Ectodermal cell (in vitro differentiated cells): ENCODE data around the gene NKD1.

Experiments
- H3K27ac ChIP-seq: 2 replicates; pipeline ENCODE4 v1.7.0; 2013; ENCODE audit warnings: mild to moderate bottlenecking, low read depth, low read length; ENCODE audit not compliant: insufficient read depth, poor library complexity, severe bottlenecking
- H3K27me3 ChIP-seq: 2 replicates; pipeline ENCODE4 v1.7.0; 2013; ENCODE audit warnings: mild to moderate bottlenecking, low read length; ENCODE audit not compliant: insufficient read depth, control insufficient read depth, poor library complexity, severe bottlenecking
- H3K36me3 ChIP-seq: one replicate; pipeline ENCODE4 v1.7.0; 2013; ENCODE audit warnings: low read length; ENCODE audit not compliant: control insufficient read depth, insufficient read depth
- H3K4me1 ChIP-seq: one replicate; pipeline ENCODE4 v1.7.0; 2013; ENCODE audit warnings: low read length; ENCODE audit not compliant: control insufficient read depth, insufficient read depth
- H3K4me3 ChIP-seq: 2 replicates; pipeline ENCODE4 v1.7.0; 2013; ENCODE audit warnings: low read depth, low read length, control low read depth; ENCODE audit not compliant: insufficient read depth
- H3K9me3 ChIP-seq: 2 replicates; pipeline ENCODE4 v1.7.0; 2013; ENCODE audit warnings: mild to moderate bottlenecking, low read length, moderate library complexity; ENCODE audit not compliant: control insufficient read depth
- WGBS, 2 experiments: methylation state at CpG; one replicate each; pipeline ENCODE4 v1.1.7; 2013; ENCODE audit warnings: missing lambda C conversion rate in 2 of 2; 5-methylcytosine and 5-hydroxymethylcytosine counted together

Gene NKD1

DNA sequence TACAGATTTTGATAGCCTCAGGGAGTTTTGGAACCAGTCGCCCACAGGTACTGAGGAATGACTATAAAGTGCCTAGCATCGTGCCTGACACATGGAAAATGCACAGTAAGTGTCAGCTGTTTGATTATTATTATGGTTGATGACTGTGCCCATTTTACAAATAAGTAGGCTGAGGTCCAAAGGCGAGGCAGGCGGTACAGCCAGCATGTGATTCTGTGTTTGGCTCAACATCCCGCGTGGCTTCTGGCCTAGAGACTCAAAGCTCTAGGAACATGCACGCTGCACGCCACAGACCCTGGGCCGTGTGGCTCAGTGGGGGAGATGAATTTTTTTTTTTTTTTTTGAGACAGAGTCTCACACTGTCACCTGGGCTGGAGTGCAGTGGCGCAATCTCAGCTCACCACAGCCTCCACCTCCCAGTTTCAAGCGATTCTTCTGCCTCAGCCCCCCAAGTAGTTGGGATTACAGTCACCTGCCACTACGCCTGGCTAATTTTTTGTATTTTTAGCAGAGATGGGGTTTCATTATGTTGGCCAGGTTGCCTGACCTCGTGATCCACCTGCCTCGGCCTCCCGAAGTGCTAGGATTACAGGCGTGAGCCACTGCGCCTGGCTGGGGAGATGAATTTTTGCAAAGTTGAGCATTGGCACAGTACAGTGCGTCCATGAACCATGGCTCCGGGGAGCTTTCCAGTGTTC is 57.7 kb downstream of the NKD1 start:
- H3K36me3 ChIP-seq: no peaks in the 10 kb centered on the region
- no peaks in the 10 kb centered on the region for H3K9me3 ChIP-seq
- 93 to 94% methylated on average over 19 of the region's 19 CpGs for WGBS, 2 experiments
- no peak overlapping the region for H3K27ac ChIP-seq
- no peaks in the 10 kb centered on the region for H3K27me3 ChIP-seq
- no peak overlapping the region for H3K4me3 ChIP-seq
- H3K4me1 ChIP-seq: peaks cover 23% of the 10 kb centered on the region

DNA sequence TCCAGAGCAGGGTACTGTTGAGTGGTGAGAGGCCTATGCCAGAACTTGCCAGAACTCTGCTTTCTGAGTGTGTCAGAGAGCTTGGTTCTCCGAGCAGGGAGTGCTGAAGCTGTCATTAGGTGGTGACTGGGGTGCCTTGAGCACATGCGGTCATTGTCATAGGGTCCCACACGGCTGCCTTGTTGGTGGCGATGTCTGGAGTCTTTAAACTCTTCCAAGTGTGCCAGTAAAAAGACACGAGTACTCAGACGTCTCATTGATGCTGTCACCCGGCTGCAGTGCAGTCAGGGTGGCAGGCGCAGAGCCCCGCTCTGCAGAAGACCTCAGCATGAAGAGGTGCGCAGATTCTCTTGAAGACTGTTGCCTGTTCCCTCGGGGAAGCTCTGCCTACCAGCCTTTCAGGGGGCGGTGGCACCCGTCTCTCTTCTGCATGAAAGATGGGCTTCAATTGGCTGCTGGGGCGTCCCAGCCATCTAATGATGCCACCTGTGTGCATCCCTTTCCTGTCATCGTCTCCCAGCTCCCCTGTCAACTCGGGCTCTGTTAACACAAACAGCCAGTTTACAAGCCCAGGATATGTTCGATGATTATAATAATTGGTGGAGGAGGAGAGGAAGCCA is 58.3 kb downstream of the NKD1 start:
- H3K27ac ChIP-seq: no peak overlapping the region
- H3K36me3 ChIP-seq: no peaks in the 10 kb centered on the region
- 84 to 86% methylated on average over 17 of the region's 17 CpGs for WGBS, 2 experiments
- peaks cover 26% of the 10 kb centered on the region for H3K4me1 ChIP-seq
- no peaks in the 10 kb centered on the region for H3K27me3 ChIP-seq
- no peaks in the 10 kb centered on the region for H3K9me3 ChIP-seq
- H3K4me3 ChIP-seq: no peak overlapping the region

DNA sequence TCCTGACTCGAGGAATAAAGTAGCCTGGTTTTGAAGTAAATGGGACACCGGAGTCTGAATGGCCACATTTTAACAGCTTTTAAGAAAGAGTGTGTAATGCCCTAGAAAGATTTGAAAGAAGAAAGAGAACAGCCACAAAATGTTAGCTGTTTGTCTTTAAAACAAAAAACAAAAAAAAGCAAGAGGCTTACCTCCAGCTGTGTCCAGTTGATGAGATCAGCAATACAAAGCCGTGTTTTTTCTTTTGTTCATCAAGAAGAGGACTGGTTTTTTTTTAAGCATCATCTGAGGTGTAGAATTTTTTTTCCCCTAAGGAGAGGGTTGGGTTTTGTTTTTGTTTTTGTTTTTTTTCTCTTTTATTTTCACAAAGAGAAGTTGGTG is 58.8 kb downstream of the NKD1 start:
- H3K27me3 ChIP-seq: no peaks in the 10 kb centered on the region
- no peaks in the 10 kb centered on the region for H3K9me3 ChIP-seq
- 45 to 50% methylated on average over 3 of the region's 3 CpGs for WGBS, 2 experiments
- peaks cover 27% of the 10 kb centered on the region for H3K4me1 ChIP-seq
- H3K4me3 ChIP-seq: no peak overlapping the region
- H3K27ac ChIP-seq: no peak overlapping the region
- H3K36me3 ChIP-seq: peaks cover 1% of the 10 kb centered on the region

DNA sequence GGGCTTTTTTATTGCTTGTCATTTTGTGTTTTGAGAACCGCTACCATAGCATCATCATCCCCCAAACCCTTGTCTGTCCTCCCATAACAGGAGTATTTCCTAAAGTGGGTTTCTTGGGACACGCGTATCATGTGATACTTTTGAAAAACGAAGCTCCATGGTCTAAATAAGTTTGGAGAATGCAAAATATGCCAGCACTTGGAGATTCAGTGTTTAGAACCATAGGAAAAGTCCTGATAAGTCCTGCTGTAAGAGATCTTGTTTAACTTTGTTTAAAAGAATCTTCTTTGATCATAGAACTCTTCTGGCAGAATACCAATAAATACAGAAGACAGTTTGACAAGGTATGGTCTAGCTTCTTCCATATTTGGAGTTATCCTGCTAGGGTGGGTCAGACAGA is 59.3 kb downstream of the NKD1 start:
- Histone ChIP-seq H3K36me3 (peaks cover 4% of the 10 kb centered on the region), H3K27me3 (no peaks in the 10 kb centered on the region), H3K9me3 (no peaks in the 10 kb centered on the region), H3K27ac (no peak overlapping the region), H3K4me1 (peaks cover 26% of the 10 kb centered on the region), H3K4me3 (no peak overlapping the region)
- WGBS, 2 experiments: 90 to 95% methylated on average over 3 to 4 of the region's 4 CpGs

DNA sequence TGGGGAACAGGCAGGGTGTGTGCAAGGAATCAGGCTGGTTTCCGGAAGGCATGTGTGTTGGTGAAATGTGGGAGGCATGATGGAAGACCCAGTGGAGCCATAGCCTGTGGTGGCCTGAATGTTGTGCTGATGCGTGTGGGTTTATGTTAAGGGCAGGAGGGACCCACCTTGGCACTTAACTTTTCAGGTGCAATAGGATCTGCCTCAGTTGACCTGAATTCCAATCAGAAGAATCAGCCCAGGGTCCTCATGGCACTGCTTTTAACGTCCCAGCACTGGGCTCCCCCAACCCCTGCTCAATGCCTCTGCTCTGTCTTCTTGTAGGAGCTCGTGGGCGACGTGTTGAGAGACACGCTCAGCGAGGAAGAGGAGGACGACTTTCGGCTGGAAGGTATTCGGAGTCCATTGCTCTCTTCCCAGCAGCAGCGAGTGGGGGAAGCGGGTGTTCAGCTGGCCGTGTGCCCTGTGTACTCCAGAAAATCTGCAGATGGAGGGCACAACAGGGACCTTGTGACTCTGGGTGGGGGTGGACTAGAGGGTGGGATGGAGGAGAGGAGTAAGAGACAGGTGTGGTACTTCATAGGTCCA is 59.9 kb downstream of the NKD1 start:
- WGBS, 2 experiments: 95 to 96% methylated on average over 14 of the region's 14 CpGs
- Histone ChIP-seq H3K27me3 (no peaks in the 10 kb centered on the region), H3K4me3 (no peak overlapping the region), H3K27ac (no peak overlapping the region), H3K36me3 (peaks cover 4% of the 10 kb centered on the region), H3K4me1 (peaks cover 20% of the 10 kb centered on the region), H3K9me3 (no peaks in the 10 kb centered on the region)

DNA sequence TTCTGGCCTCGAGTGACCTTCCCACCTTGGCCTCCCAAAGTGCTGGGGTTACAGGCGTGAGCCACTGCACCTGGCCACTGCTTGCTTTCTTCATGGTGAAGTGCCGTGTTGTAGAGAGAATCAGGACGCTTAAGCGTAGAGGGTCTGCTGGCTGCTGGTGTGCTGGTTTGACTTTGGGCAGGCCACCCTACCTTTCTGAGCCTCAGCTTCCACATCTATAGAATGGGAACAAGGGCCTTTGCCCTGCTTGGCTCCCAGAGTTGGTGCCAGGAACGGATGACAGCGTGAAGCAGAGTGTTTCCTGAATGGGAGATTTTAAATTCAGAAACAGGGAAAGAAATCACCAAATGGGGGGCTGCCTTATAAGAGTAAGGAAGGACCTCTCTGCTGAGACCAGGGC is 60.9 kb downstream of the NKD1 start:
- H3K9me3 ChIP-seq: no peaks in the 10 kb centered on the region
- no peaks in the 10 kb centered on the region for H3K27me3 ChIP-seq
- peaks cover 16% of the 10 kb centered on the region for H3K4me1 ChIP-seq
- no peak overlapping the region for H3K4me3 ChIP-seq
- H3K36me3 ChIP-seq: peaks cover 7% of the 10 kb centered on the region
- 91 to 92% methylated on average over 7 of the region's 7 CpGs for WGBS, 2 experiments
- H3K27ac ChIP-seq: no peak overlapping the region

DNA sequence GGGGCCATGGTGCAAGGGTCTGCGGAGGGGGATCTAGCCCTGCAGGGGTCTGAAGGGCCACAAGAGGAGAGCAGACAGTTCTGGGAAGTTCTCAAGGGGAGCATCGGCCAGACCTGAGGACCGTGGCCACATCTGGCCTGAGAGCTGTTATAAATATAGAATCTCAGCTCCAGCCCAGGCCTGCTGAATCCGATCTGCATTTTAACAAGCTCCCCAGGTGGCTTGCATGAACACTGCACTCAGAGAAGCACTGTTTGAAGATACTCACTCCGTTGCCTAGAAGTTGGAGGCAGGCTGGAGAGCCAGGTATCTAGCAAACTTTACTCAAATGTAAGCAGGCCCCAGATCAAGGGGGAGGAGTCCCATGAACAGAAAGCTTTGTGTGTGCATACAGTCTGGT is 61.3 kb downstream of the NKD1 start:
- H3K36me3 ChIP-seq: peaks cover 11% of the 10 kb centered on the region
- no peaks in the 10 kb centered on the region for H3K9me3 ChIP-seq
- no peak overlapping the region for H3K27ac ChIP-seq
- H3K4me3 ChIP-seq: no peak overlapping the region
- WGBS, 2 experiments: 69 to 74% methylated on average over 5 of the region's 5 CpGs
- H3K27me3 ChIP-seq: no peaks in the 10 kb centered on the region
- peaks cover 16% of the 10 kb centered on the region for H3K4me1 ChIP-seq

DNA sequence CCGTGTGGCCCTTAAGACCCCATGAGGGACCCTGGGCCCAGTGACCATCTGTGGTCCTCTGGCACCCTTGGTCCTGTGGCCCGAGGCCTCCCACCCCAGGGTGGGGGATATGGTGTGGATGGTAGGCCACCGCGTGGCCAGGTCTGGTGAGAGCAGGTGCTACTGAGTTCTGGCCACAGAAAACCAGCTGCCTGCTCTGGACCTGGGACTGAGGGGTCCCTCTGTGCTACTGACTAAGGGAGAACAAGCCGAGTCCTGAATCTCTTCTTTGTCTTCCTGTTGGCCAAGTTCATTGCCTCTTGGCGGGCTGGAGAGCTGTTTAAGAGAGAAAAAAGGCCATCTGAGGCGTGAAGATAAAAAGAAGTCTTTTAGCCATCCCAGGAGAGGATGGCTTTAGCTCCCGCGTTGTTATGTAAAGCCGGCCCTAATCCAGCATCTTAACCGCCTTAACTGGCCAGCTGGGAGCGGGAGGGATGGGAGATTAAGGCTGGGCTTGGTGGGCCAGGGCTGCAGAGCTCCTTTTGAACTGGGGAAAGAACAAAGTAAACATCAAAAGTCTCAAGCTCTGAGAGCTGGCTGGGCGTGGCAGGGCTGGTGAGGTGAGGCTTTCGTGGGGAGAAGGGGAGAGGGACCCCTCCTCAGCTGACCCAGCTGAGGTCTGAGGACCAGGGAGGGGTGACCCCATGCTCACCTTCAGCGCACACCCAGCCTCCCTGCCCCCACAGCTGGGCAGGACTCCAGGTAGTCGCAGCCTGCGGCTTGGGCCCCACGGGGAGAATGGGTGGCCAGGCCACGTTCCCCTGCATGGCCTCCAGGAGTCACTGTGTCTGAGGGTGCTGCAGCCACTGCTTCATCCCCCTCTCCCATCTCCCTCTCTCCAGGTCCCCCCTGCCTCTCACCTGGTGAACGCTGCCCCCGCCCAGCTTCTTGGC is 62.4 kb downstream of the NKD1 start:
- Histone ChIP-seq H3K27me3 (no peaks in the 10 kb centered on the region), H3K9me3 (no peaks in the 10 kb centered on the region), H3K4me1 (peaks cover 16% of the 10 kb centered on the region), H3K27ac (no peak overlapping the region), H3K36me3 (peaks cover 13% of the 10 kb centered on the region), H3K4me3 (no peak overlapping the region)
- 45 to 53% methylated on average over 21 of the region's 21 CpGs for WGBS, 2 experiments

DNA sequence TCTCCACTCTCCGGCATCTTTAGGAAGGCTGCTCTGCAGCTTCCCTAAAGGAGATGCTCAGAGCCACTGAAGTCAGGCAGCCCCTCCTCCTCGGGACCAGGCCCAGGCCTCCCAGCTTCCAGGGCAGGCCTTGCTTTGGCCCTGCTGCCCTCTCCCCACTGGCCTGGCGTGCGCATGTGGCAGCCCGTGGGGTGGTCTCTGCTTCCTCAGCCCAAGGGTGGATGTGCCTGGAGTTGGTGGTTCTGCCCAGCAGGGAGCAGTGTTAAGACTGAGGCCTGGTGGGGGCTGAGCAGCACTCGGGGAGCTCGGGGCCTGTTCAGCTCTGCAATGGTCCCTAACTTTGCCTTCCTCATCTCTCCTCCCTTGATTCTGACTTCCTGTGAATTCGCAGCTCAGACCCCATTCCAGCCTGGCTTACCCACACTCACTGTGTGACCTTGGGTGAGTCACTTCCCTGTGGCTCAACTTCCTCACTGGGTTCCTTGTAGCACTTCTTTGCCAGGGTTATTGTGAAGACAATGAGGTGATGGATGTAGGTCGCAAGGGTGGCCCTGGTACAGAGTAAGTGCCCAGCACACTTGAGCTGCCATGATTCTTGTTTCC is 63.2 kb downstream of the NKD1 start:
- Histone ChIP-seq H3K4me1 (peaks cover 12% of the 10 kb centered on the region), H3K9me3 (no peaks in the 10 kb centered on the region), H3K27me3 (no peaks in the 10 kb centered on the region), H3K4me3 (no peak overlapping the region), H3K36me3 (peaks cover 13% of the 10 kb centered on the region), H3K27ac (no peak overlapping the region)
- WGBS, 2 experiments: 88 to 89% methylated on average over 9 of the region's 9 CpGs
